IMR-90 (cell line): ENCODE results near the gene MDM2. TPM values are rescaled to one million over a fixed set of nuclear protein-coding genes. Genes with fewer than 3 reads are reported as not detected.

Experiments
- ATAC-seq: fragments of 200-7000 bp; cut with Tn5 transposase; 2 replicates; pipeline ENCODE4 v1.9.1; 2020; ENCODE audit warnings: low read depth, mild to moderate bottlenecking, moderate library complexity
- BruUV-seq: library from RNA; stranded (reverse); fragments of 400-500 nt; replicated peaks from 2 replicates; lab custom pipeline; 2021; lab: Mats Ljungman, UMichigan
- CTCF ChIA-PET: fragments of 300-600 bp; formaldehyde crosslinking; extraction: SDS; loops from one replicate; lab custom pipeline; 2021; ENCODE audit warnings: antibody characterized with exemption; lab: Yijun Ruan, JAX
- POLR2A ChIA-PET: fragments of 300-600 bp; sonication (Branson Sonifier 250); formaldehyde crosslinking; loops from one replicate; lab custom pipeline; 2022; ENCODE audit warnings: antibody characterized with exemption; ENCODE audit not compliant: unreplicated experiment; lab: Charles Lee
- DNase-seq: peaks from one replicate; pipeline ENCODE4 v3.0.0; 2013
- H2AFZ ChIP-seq: replicated peaks from 2 replicates; pipeline ENCODE3; 2013; ENCODE audit warnings: low read length, mild to moderate bottlenecking; ENCODE audit not compliant: poor library complexity
- H2AK5ac ChIP-seq: 2 replicates; pipeline ENCODE4 v1.6.1; 2013; ENCODE audit warnings: low read depth, low read length, inconsistent platforms
- H2AK9ac ChIP-seq: replicated peaks from 2 replicates; pipeline ENCODE3; 2013; ENCODE audit warnings: mild to moderate bottlenecking, low read depth, low read length, moderate library complexity; ENCODE audit not compliant: poor library complexity
- H2BK120ac ChIP-seq: 2 replicates; pipeline ENCODE4 v1.6.1; 2013; ENCODE audit warnings: low read depth, low read length, inconsistent platforms
- H2BK15ac ChIP-seq: 3 replicates; pipeline ENCODE4 v1.6.1; 2013; ENCODE audit warnings: low read depth, low read length, inconsistent platforms
- H2BK20ac ChIP-seq: 2 replicates; pipeline ENCODE4 v1.6.1; 2013; ENCODE audit warnings: low read depth, mild to moderate bottlenecking, inconsistent platforms, low read length, moderate library complexity
- H2BK5ac ChIP-seq: 2 replicates; pipeline ENCODE4 v1.6.1; 2013; ENCODE audit warnings: mild to moderate bottlenecking, low read depth, low read length, inconsistent platforms; ENCODE audit not compliant: poor library complexity, severe bottlenecking
- H3K14ac ChIP-seq: replicated peaks from 2 replicates; pipeline ENCODE4 v1.6.1; 2013; ENCODE audit warnings: low read depth, low read length, inconsistent platforms
- H3K18ac ChIP-seq: 2 replicates; pipeline ENCODE4 v1.6.1; 2013; ENCODE audit warnings: low read depth, low read length, control low read depth
- H3K23ac ChIP-seq: 2 replicates; pipeline ENCODE4 v1.6.1; 2013; ENCODE audit warnings: low read depth, low read length, inconsistent platforms
- H3K27ac ChIP-seq: 2 replicates; pipeline ENCODE4 v1.5.1; 2013; ENCODE audit warnings: mild to moderate bottlenecking, control low read depth, low read length; ENCODE audit not compliant: insufficient read depth
- H3K27me3 ChIP-seq: 2 replicates; pipeline ENCODE4 v1.6.1; 2013; ENCODE audit warnings: low read length; ENCODE audit not compliant: control insufficient read depth, insufficient read depth
- H3K36me3 ChIP-seq: 2 replicates; pipeline ENCODE4 v1.6.1; 2013; ENCODE audit warnings: low read length, mixed read lengths; ENCODE audit not compliant: control insufficient read depth, insufficient read depth
- H3K4ac ChIP-seq: 2 replicates; pipeline ENCODE4 v1.6.1; 2013; ENCODE audit warnings: low read depth, low read length, inconsistent platforms
- H3K4me1 ChIP-seq: 2 replicates; pipeline ENCODE4 v1.6.1; 2013; ENCODE audit warnings: low read length, mixed read lengths; ENCODE audit not compliant: control insufficient read depth, insufficient read depth
- H3K4me2 ChIP-seq: 2 replicates; pipeline ENCODE4 v1.6.1; 2013; ENCODE audit warnings: low read depth, mild to moderate bottlenecking, control low read depth, low read length, moderate library complexity
- H3K4me3 ChIP-seq: 2 replicates; pipeline ENCODE4 v1.5.1; 2013; ENCODE audit warnings: low read depth, mild to moderate bottlenecking, control low read depth, low read length, moderate library complexity; ENCODE audit not compliant: insufficient read depth
- H3K56ac ChIP-seq: 2 replicates; pipeline ENCODE4 v1.6.1; 2013; ENCODE audit warnings: low read length, inconsistent platforms; ENCODE audit not compliant: insufficient read depth; ENCODE audit errors: extremely low read depth
- H3K79me1 ChIP-seq, 2 experiments: 2 replicates each; pipeline ENCODE4 v1.6.1; 2013; ENCODE audit warnings: low read length in 2 of 2, inconsistent platforms in 1 of 2, low read depth in 1 of 2
- H3K9ac ChIP-seq: 2 replicates; pipeline ENCODE4 v1.6.1; 2013; ENCODE audit warnings: low read depth, low read length, control low read depth
- H3K9me1 ChIP-seq: 2 replicates; pipeline ENCODE4 v1.6.1; 2013; ENCODE audit warnings: low read length, inconsistent platforms; ENCODE audit not compliant: insufficient read depth
- H3K9me3 ChIP-seq: 2 replicates; pipeline ENCODE4 v1.6.1; 2013; ENCODE audit warnings: low read length; ENCODE audit not compliant: control insufficient read depth, insufficient read depth
- H4K20me1 ChIP-seq: 2 replicates; pipeline ENCODE4 v1.6.1; 2013; ENCODE audit warnings: low read length, inconsistent platforms; ENCODE audit not compliant: insufficient read depth
- H4K5ac ChIP-seq: 2 replicates; pipeline ENCODE4 v1.6.1; 2013; ENCODE audit warnings: mild to moderate bottlenecking, low read depth, low read length, control low read depth
- H4K8ac ChIP-seq, 2 experiments: 2 replicates each; pipeline ENCODE4 v1.6.1; 2013; ENCODE audit warnings: low read depth in 2 of 2, low read length in 2 of 2, control low read depth in 1 of 2, inconsistent platforms in 1 of 2
- H4K91ac ChIP-seq: 2 replicates; pipeline ENCODE4 v1.6.1; 2013; ENCODE audit warnings: low read depth, low read length, inconsistent platforms; ENCODE audit not compliant: insufficient read depth
- BHLHE40 ChIP-seq: fragments of 150-350 bp; IDR thresholded peaks from 2 replicates; pipeline ENCODE4 v1.6.1; 2016; ENCODE audit warnings: mild to moderate bottlenecking, low read depth, low read length
- CEBPB ChIP-seq: IDR thresholded peaks from 2 replicates; pipeline ENCODE4 v1.6.1; 2012; ENCODE audit warnings: low read depth, low read length, improper control_type of control experiment
- CHD1 ChIP-seq: IDR thresholded peaks from 2 replicates; pipeline ENCODE4 v1.6.1; 2012; ENCODE audit warnings: low read depth, low read length, improper control_type of control experiment
- MAZ ChIP-seq: IDR thresholded peaks from 2 replicates; pipeline ENCODE4 v1.6.1; 2012; ENCODE audit warnings: low read depth, mild to moderate bottlenecking, low read length, improper control_type of control experiment, moderate library complexity, borderline replicate concordance
- NFE2L2 ChIP-seq: fragments of 150-350 bp; IDR thresholded peaks from 2 replicates; pipeline ENCODE4 v1.6.1; 2016; ENCODE audit warnings: low read depth, mild to moderate bottlenecking, low read length
- POLR2A ChIP-seq: IDR thresholded peaks from 2 replicates; pipeline ENCODE4 v1.6.1; 2012; ENCODE audit warnings: mild to moderate bottlenecking, low read depth, low read length
- RCOR1 ChIP-seq: IDR thresholded peaks from 2 replicates; pipeline ENCODE4 v1.6.1; 2012; ENCODE audit warnings: mild to moderate bottlenecking, low read length, improper control_type of control experiment; ENCODE audit not compliant: insufficient replicate concordance
- RFX5 ChIP-seq: IDR thresholded peaks from 2 replicates; pipeline ENCODE4 v1.8.0; 2012; ENCODE audit warnings: low read depth, mild to moderate bottlenecking, low read length, moderate library complexity
- SMC3 ChIP-seq: fragments of 150-350 bp; IDR thresholded peaks from 2 replicates; pipeline ENCODE4 v1.6.1; 2016; ENCODE audit warnings: low read depth, mild to moderate bottlenecking, antibody characterized with exemption, low read length, moderate library complexity
- WGBS, 2 experiments: methylation state at CpG; one replicate each; pipeline versions ENCODE4 v1.1.5 to v1.1.7; 2013; ENCODE audit warnings: missing lambda C conversion rate in 2 of 2; ENCODE audit not compliant: insufficient read length in 1 of 2; ENCODE audit errors: extremely low coverage in 2 of 2; 5-methylcytosine and 5-hydroxymethylcytosine counted together
- dilution Hi-C: fragments of 300-500 bp; cut with HindIII; formaldehyde crosslinking; loops from one replicate; pipeline ENCODE4 v1.14.3; 2018; ENCODE audit warnings: low sequenced_read_pairs; ENCODE audit not compliant: unreplicated experiment
- in situ Hi-C: fragments of 300-500 bp; cut with MboI; formaldehyde crosslinking; loops from 3 replicates; pipeline ENCODE4 v1.14.3; 2019; ENCODE audit warnings: low sequenced_read_pairs, inconsistent platforms, mixed read lengths
- intact Hi-C: fragments of 100-400 bp; cut with micrococcal nuclease; formaldehyde crosslinking; loops from 2 replicates; pipeline ENCODE4 v1.10.0; 2022
- polyA plus RNA-seq, 3 experiments: library from polyadenylated mRNA; depleted of rRNA; stranded (reverse); fragments of >200 nt; gene quantifications; 2 replicates each; pipeline ENCODE4 v1.2.3, GENCODE V29; 2012; ENCODE audit warnings: low replicate concordance in 1 of 3
- total RNA-seq: library from RNA; depleted of rRNA; stranded (reverse); fragments of >200 nt; gene quantifications from 2 replicates; pipeline ENCODE4 v1.2.3, GENCODE V29; 2012
- TF ChIP-seq, protein P1 (sequence below): fragments of 150-350 bp; IDR thresholded peaks from 2 replicates; pipeline ENCODE4 v1.6.1; 2016; ENCODE audit warnings: low read depth, mild to moderate bottlenecking, low read length, moderate library complexity, borderline replicate concordance
- TF ChIP-seq, protein P2 (sequence below): conservative IDR thresholded peaks from 2 replicates; pipeline ENCODE4 v1.5.1; 2012; ENCODE audit warnings: mild to moderate bottlenecking, low read depth, low read length, improper control_type of control experiment

Gene MDM2
- total and polyA plus RNA-seq, 2 of the 4 experiments (the other 2 are of a cell fraction) = 21.9 to 196 TPM

DNA sequence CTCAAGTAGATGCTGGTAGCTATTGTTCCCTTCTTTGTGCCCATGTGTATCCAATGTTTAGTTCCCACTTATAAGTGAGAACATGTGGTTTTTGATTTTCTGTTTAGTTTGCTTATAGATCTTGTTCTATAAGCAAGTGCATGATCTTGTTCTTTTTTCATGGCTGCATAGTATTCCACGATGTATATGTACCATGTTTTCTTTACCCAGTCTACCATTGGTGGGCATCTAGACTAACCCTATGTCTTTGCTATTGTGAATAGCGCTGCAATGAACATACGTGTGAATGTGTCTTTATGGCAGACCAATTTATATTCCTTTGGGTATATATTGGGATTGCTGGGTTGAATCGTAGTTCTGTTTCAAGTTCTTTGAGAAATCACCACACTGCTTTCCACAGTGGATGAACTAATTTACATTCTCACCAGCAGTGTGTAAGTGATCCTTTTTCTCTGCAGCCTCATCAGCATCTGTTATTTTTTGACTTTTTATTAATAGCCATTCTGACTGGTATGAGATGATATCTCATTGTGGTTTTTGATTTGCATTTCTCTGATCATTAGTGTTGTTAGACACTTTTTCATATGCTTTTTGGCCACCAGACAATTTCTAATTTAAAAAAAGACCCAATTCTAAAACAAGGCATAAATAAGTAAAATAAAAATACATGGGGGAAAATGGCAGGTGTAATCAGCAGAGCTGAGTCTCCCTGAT is 74.4 kb downstream of the MDM2 start:
- no peak overlapping the region for H3K9ac ChIP-seq
- no peaks in the 10 kb centered on the region for H3K79me1 ChIP-seq
- no peak for DNase-seq
- no peak overlapping the region for H3K23ac ChIP-seq
- CTCF ChIA-PET = interaction anchor here (0.7 kb wide), 1 partner anchor 77 kb away, joined by 3 read pairs; no protein-coding TSS in a partner anchor
- no peak overlapping the region for H2BK5ac ChIP-seq
- no peaks in the 10 kb centered on the region for H3K9me1 ChIP-seq
- H4K20me1 ChIP-seq = no peaks in the 10 kb centered on the region
- no peak overlapping the region for H4K8ac ChIP-seq
- H2AFZ ChIP-seq = no peak overlapping the region
- H2BK15ac ChIP-seq = no peak overlapping the region
- no peak overlapping the region for H4K91ac ChIP-seq
- H3K4me2 ChIP-seq = no peak overlapping the region
- dilution Hi-C loops = no loop called here
- WGBS, 2 experiments = no CpG with 5 or more reads among the region's 4 CpGs
- in situ Hi-C loops = no loop called here
- no peaks in the 10 kb centered on the region for H3K36me3 ChIP-seq
- no peak overlapping the region for H3K14ac ChIP-seq
- H3K18ac ChIP-seq = no peak overlapping the region
- H3K27me3 ChIP-seq = no peaks in the 10 kb centered on the region
- H3K56ac ChIP-seq = no peak overlapping the region
- no peak overlapping the region for H3K4me3 ChIP-seq
- intact Hi-C loops = no loop called here
- no peak overlapping the region for H3K4ac ChIP-seq
- H3K9me3 ChIP-seq = peaks cover 5% of the 10 kb centered on the region
- H2AK9ac ChIP-seq = no peak overlapping the region
- H2AK5ac ChIP-seq = no peak overlapping the region
- no TSS peak for BruUV-seq
- no peak overlapping the region for H3K27ac ChIP-seq
- no peak overlapping the region for H4K5ac ChIP-seq
- POLR2A ChIA-PET = no interaction called here
- TF ChIP-seq CEBPB (no peak), RFX5 (no peak), BHLHE40 (no peak), CHD1 (no peak), POLR2A (no peak), NFE2L2 (no peak), RCOR1 (no peak), SMC3 (no peak), MAZ (no peak)
- TF ChIP-seq, protein P1, sequence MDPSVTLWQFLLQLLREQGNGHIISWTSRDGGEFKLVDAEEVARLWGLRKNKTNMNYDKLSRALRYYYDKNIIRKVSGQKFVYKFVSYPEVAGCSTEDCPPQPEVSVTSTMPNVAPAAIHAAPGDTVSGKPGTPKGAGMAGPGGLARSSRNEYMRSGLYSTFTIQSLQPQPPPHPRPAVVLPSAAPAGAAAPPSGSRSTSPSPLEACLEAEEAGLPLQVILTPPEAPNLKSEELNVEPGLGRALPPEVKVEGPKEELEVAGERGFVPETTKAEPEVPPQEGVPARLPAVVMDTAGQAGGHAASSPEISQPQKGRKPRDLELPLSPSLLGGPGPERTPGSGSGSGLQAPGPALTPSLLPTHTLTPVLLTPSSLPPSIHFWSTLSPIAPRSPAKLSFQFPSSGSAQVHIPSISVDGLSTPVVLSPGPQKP = no peak
- TF ChIP-seq, protein P2, sequence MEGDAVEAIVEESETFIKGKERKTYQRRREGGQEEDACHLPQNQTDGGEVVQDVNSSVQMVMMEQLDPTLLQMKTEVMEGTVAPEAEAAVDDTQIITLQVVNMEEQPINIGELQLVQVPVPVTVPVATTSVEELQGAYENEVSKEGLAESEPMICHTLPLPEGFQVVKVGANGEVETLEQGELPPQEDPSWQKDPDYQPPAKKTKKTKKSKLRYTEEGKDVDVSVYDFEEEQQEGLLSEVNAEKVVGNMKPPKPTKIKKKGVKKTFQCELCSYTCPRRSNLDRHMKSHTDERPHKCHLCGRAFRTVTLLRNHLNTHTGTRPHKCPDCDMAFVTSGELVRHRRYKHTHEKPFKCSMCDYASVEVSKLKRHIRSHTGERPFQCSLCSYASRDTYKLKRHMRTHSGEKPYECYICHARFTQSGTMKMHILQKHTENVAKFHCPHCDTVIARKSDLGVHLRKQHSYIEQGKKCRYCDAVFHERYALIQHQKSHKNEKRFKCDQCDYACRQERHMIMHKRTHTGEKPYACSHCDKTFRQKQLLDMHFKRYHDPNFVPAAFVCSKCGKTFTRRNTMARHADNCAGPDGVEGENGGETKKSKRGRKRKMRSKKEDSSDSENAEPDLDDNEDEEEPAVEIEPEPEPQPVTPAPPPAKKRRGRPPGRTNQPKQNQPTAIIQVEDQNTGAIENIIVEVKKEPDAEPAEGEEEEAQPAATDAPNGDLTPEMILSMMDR = no peak
- ATAC-seq = no peak
- H2BK120ac ChIP-seq = no peak overlapping the region
- H2BK20ac ChIP-seq = no peak overlapping the region
- no peaks in the 10 kb centered on the region for H3K4me1 ChIP-seq
